ENCODE measurements around the gene OR5B21.

Gene OR5B21

GRCh38 chr11:58485961-58486360 is 21.9 kb downstream of the OR5B21 start:
- DNase-seq (ENCODE audit: low read depth) = no peak

GRCh38 chr11:58471892-58472291 is 36.0 kb downstream of the OR5B21 start:
- DNase-seq (ENCODE audit: low read depth) = no peak
- no peak for TF ChIP-seq CTCF (conservative IDR thresholded peaks at IDR 0.05; ENCODE audit: low read length)
- H3K4me3 ChIP-seq (ENCODE audit: low read length) = no peak overlapping the region

More at GRCh38 chr11:58485961-58486360, 21.9 kb downstream of the OR5B21 start:
- TF ChIP-seq CTCF (conservative IDR thresholded peaks at IDR 0.05; ENCODE audit: low read length) = no peak
- no peak overlapping the region for H3K4me3 ChIP-seq (ENCODE audit: low read length)

- no peak overlapping the region for H3K4me3 ChIP-seq (ENCODE audit: low read length)
- no peak for DNase-seq (ENCODE audit: low read depth)
- TF ChIP-seq CTCF (conservative IDR thresholded peaks at IDR 0.05; ENCODE audit: low read length) = no peak
Measured at GRCh38 chr11:58466293-58466692, 41.6 kb downstream of the OR5B21 start.

DNA sequence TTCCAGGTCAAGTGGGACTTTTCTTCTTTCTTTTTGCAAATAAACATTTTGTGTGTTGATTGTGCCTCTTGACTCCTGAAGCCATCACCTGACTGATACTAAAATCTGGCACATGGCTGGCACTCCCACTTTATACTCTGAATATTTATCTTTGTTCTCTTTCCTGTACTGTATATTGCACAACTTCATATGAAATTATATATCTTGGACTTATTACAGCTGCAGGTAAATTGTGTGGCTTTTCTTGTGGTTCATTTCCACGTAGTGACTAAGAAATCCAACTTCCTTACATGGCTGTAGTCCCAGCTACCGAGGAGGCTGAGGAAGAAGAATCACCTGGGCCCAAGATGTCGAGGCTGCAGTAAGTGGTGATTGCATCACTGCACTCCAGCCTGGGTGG is 42.2 kb downstream of the OR5B21 start:
- H3K4me3 ChIP-seq (ENCODE audit: low read length) = no peak overlapping the region
- no peak for TF ChIP-seq CTCF (conservative IDR thresholded peaks at IDR 0.05; ENCODE audit: low read length)
- DNase-seq (ENCODE audit: low read depth) = no peak

Measured in AG10803 (cell line).